GM12878 (cell line): Measurements from ENCODE around the gene HNRNPM. TPM values are rescaled to one million over a fixed set of nuclear protein-coding genes. Genes with fewer than 3 reads are reported as not detected.

ENCODE experiments used
- ATAC-seq: fragments of 200-7000 bp; cut with Tn5 transposase; 3 replicates; pipeline ENCODE4 v1.9.1; 2020; ENCODE audit warnings: mild to moderate bottlenecking, moderate library complexity
- BruUV-seq: library from RNA; stranded (reverse); fragments of 400-500 nt; replicated peaks from 2 replicates; lab custom pipeline; 2021; lab: Mats Ljungman, UMichigan
- CTCF ChIA-PET: fragments of 300-600 bp; sonication (Branson Sonifier 250); formaldehyde crosslinking; extraction: SDS; loops from one replicate; lab custom pipeline; 2021; ENCODE audit warnings: inconsistent platforms; lab: Yijun Ruan, JAX
- POLR2A ChIA-PET: fragments of 350-600 bp; formaldehyde crosslinking; extraction: SDS; loops from one replicate; lab custom pipeline; 2021; ENCODE audit warnings: inconsistent platforms; lab: Charles Lee
- RAD21 ChIA-PET: fragments of 300-600 bp; sonication (Branson Sonifier 250); formaldehyde crosslinking; loops from one replicate; lab custom pipeline; 2023; ENCODE audit warnings: antibody characterized with exemption; ENCODE audit not compliant: unreplicated experiment; lab: Charles Lee
- SMC1A ChIA-PET: fragments of 300-600 bp; sonication (Branson Sonifier 250); formaldehyde crosslinking; loops from one replicate; lab custom pipeline; 2023; ENCODE audit not compliant: unreplicated experiment, uncharacterized antibody; lab: Charles Lee
- DNase-seq: peaks from one replicate; pipeline ENCODE4 v3.0.0-alpha.2; 2011; ENCODE audit warnings: low read depth, low spot score
- FAIRE-seq: peaks from 3 replicates; lab custom pipeline; 2011; peaks lifted over from hg19 to GRCh38; lab: Jason Lieb, UNC
- H2AFZ ChIP-seq: 2 replicates; pipeline ENCODE4 v1.6.0; 2011; ENCODE audit warnings: low read depth, low read length, control low read depth; ENCODE audit not compliant: control insufficient read depth
- H3K27ac ChIP-seq: 2 replicates; pipeline ENCODE4 v1.5.1; 2011; ENCODE audit warnings: control low read depth; ENCODE audit not compliant: control insufficient read depth, insufficient read depth
- H3K27me3 ChIP-seq, 2 experiments: replicated peaks in 1 of 2; 2 replicates each; pipeline versions ENCODE4 v1.6.0 to v1.6.1; 2011; ENCODE audit warnings: low read length in 1 of 2; ENCODE audit not compliant: control insufficient read depth in 2 of 2, insufficient read depth in 2 of 2
- H3K36me3 ChIP-seq, 2 experiments: 2 replicates each; pipeline ENCODE4 v1.5.1; 2011; ENCODE audit warnings: low read length in 1 of 2; ENCODE audit not compliant: control insufficient read depth in 2 of 2, insufficient read depth in 2 of 2
- H3K4me1 ChIP-seq: 2 replicates; pipeline ENCODE4 v1.6.1; 2011; ENCODE audit warnings: mild to moderate bottlenecking, low read length, moderate library complexity, mixed read lengths; ENCODE audit not compliant: control insufficient read depth, insufficient read depth
- H3K4me2 ChIP-seq: 2 replicates; pipeline ENCODE4 v1.6.0; 2011; ENCODE audit warnings: control low read depth; ENCODE audit not compliant: control insufficient read depth, insufficient read depth
- H3K4me3 ChIP-seq: fragments of 200-600 bp; sonication (generic); 2 replicates; pipeline ENCODE4 v1.5.1; 2016
- H3K79me2 ChIP-seq: 2 replicates; pipeline ENCODE4 v1.6.0; 2011; ENCODE audit warnings: low read length; ENCODE audit not compliant: control insufficient read depth, insufficient read depth
- H3K9ac ChIP-seq: 2 replicates; pipeline ENCODE4 v1.8.0; 2011; ENCODE audit warnings: low read length, control low read depth, mixed read lengths; ENCODE audit not compliant: control insufficient read depth, insufficient read depth
- H3K9me3 ChIP-seq: replicated peaks from 3 replicates; pipeline ENCODE4 v1.5.1; 2011; ENCODE audit warnings: mild to moderate bottlenecking, low read length; ENCODE audit not compliant: control insufficient read depth, insufficient read depth
- H4K20me1 ChIP-seq: 2 replicates; pipeline ENCODE4 v1.6.0; 2011; ENCODE audit not compliant: control insufficient read depth, insufficient read depth
- BCLAF1 ChIP-seq: fragments of 450-650 bp; IDR thresholded peaks from 2 replicates; pipeline ENCODE4 v1.6.1; 2017; ENCODE audit warnings: antibody characterized with exemption, mild to moderate bottlenecking, moderate library complexity
- IKZF1 ChIP-seq: fragments of 450-650 bp; conservative IDR thresholded peaks from 2 replicates; pipeline ENCODE4 v1.6.1; 2017; ENCODE audit warnings: antibody characterized with exemption, mild to moderate bottlenecking
- JUND ChIP-seq: IDR thresholded peaks from 2 replicates; pipeline ENCODE4 v1.6.1; 2012; ENCODE audit warnings: low read depth, mild to moderate bottlenecking, low read length, improper control_type of control experiment, moderate library complexity
- LARP7 ChIP-seq: fragments of 450-650 bp; IDR thresholded peaks from 2 replicates; pipeline ENCODE4 v1.6.1; 2017; ENCODE audit warnings: mild to moderate bottlenecking
- NBN ChIP-seq: fragments of 450-650 bp; IDR thresholded peaks from 2 replicates; pipeline ENCODE4 v1.6.1; 2016
- POLR2AphosphoS5 ChIP-seq: IDR thresholded peaks from 2 replicates; pipeline ENCODE4 v1.6.1; 2011; ENCODE audit warnings: mild to moderate bottlenecking, low read length, inconsistent platforms
- ZNF384 ChIP-seq: IDR thresholded peaks from 2 replicates; pipeline ENCODE4 v1.6.1; 2012; ENCODE audit warnings: low read depth, mild to moderate bottlenecking, low read length, improper control_type of control experiment, borderline replicate concordance
- WGBS: methylation state at CpG from one replicate; pipeline ENCODE4 v1.1.6; 2016; ENCODE audit warnings: low lambda C conversion rate; ENCODE audit not compliant: insufficient replicate concordance, insufficient coverage; ENCODE audit errors: missing lambda C conversion rate; 5-methylcytosine and 5-hydroxymethylcytosine counted together
- in situ Hi-C: fragments of 300-500 bp; cut with MboI; formaldehyde crosslinking; loops from 9 replicates; pipeline ENCODE4 v1.14.3; 2018; ENCODE audit warnings: mixed read lengths
- intact Hi-C: fragments of 100-400 bp; cut with micrococcal nuclease; formaldehyde crosslinking; loops from one replicate; pipeline ENCODE4 v1.14.2; 2022; ENCODE audit not compliant: unreplicated experiment
- polyA plus RNA-seq, 11 experiments: library from polyadenylated mRNA; depleted of rRNA in 4 of 11; unstranded in 6 of 11; stranded (reverse) in 5 of 11; fragments of >200 nt; fragmentation: Nextera tagmentation in 4 of 11; fragmentation: Illumina TruSeq in 1 of 11; extraction: Ambion mirVana in 4 of 11; extraction: Trizol in 1 of 11; gene quantifications; 1 replicate in 1 of 11; 2 replicates in 10 of 11; pipeline versions ENCODE4 v1.2.1 to v1.2.3, GENCODE V29; 2011 to 2016; ENCODE audit warnings: inconsistent platforms in 2 of 11, missing spikeins in 2 of 11, low read depth in 1 of 11
- total RNA-seq, 4 experiments: library from RNA; depleted of rRNA in 3 of 4; stranded (reverse); fragments of >200 nt in 3 of 4; fragmentation: Illumina TruSeq in 1 of 4; extraction: Trizol in 1 of 4; gene quantifications; 2 replicates each; pipeline versions ENCODE4 v1.2.1 to v1.2.3, GENCODE V29; 2013 to 2021

Gene HNRNPM
- total and polyA plus RNA-seq, 10 of the 15 experiments (the other 5 are each of a cell fraction or from before 2014, with no cell fraction given) = 14.3 to 415 (median 198) TPM

- ChIA-PET CTCF (interaction anchor here (1.4 to 3.7 kb wide), 6 partner anchors 8 to 152 kb away, joined by 5 to 29 read pairs (median 6); partner anchors contain the start of genes MARCHF2 and ZNF414), SMC1A (interaction anchor here (0.9 to 1.5 kb wide), 2 partner anchors 60 to 145 kb away, joined by 3 read pairs; no protein-coding TSS in a partner anchor), POLR2A (interaction anchor here (1.4 kb wide), 2 partner anchors 7 to 19 kb away, joined by 3 to 8 read pairs; partner anchors contain the start of gene ZNF414), RAD21 (interaction anchor here (2.5 kb wide), 1 partner anchor 93 kb away, joined by 16 read pairs; the partner anchor contains the start of gene MARCHF2)
- H3K9me3 ChIP-seq = no peaks in the 10 kb centered on the region
- H3K4me2 ChIP-seq = peak overlapping the region; percentile 99
- H3K9ac ChIP-seq = peak overlapping the region; percentile 58
- H4K20me1 ChIP-seq = no peaks in the 10 kb centered on the region
- H2AFZ ChIP-seq = peak overlapping the region; percentile 91
- ATAC-seq = no peak; the same call in 2 of the 3 replicates
- intact Hi-C loops = loop anchor here (2.0 kb wide), 1 partner anchor 94 kb away; the partner anchor contains the start of gene MARCHF2
- peaks cover 4% of the 10 kb centered on the region; the same call in 1 of the 2 replicates for H3K4me1 ChIP-seq
- no peaks in the 10 kb centered on the region for H3K27me3 ChIP-seq
- WGBS = 34% methylated on average over 18 of the region's 18 CpGs
- TF ChIP-seq JUND (no peak), LARP7 (0 out of 2 replicates have a peak, but pooled peaks have one; percentile 5), POLR2AphosphoS5 (no peak), BCLAF1 (no peak; the same call in 1 of the 2 replicates), NBN (0 out of 2 replicates have a peak, but pooled peaks have one; percentile 3), IKZF1 (peak; percentile 5; the same call in 1 of the 2 replicates), ZNF384 (no peak)
- no TSS peak for BruUV-seq
- H3K4me3 ChIP-seq = peak overlapping the region; percentile 69
- H3K36me3 ChIP-seq = no peaks in the 10 kb centered on the region
- H3K79me2 ChIP-seq = no peaks in the 10 kb centered on the region
- FAIRE-seq = no peak
- in situ Hi-C loops = no loop called here
- peak overlapping the region; percentile 33; the same call in 1 of the 2 replicates for H3K27ac ChIP-seq
- no peak for DNase-seq
Measured at GRCh38 chr19:8506402-8506957, 61.7 kb downstream of the HNRNPM start.
